ENCODE measurements around the gene LLGL2. TPM values are rescaled to one million over a fixed set of nuclear protein-coding genes. Genes with fewer than 3 reads are reported as not detected.
A peak's percentile ranks its signal among the peaks of the same experiment; 100 is the strongest.

Gene LLGL2
- total RNA-seq, 1 donor from 2014 or later: 14.8 TPM

GRCh38 chr17:75623386-75623785, 97.9 kb downstream of the LLGL2 start:
- Histone ChIP-seq H3K27ac (ENCODE audit: low read depth, low read length) (no peak overlapping the region), H3K9me3 (ENCODE audit: insufficient read depth, low read depth, low read length) (no peaks in the 10 kb centered on the region), H3K4me3 (ENCODE audit: insufficient read depth, low read depth, low read length) (no peak overlapping the region), H3K9ac (ENCODE audit: low read length) (no peak overlapping the region), H3K4me1 (ENCODE audit: insufficient read depth, low read length) (no peaks in the 10 kb centered on the region), H3K4me2 (ENCODE audit: low read length) (no peak overlapping the region), H3K36me3 (ENCODE audit: insufficient read depth, low read length) (no peaks in the 10 kb centered on the region), H3K27me3 (ENCODE audit: insufficient read depth, low read length) (no peaks in the 10 kb centered on the region), H3K79me2 (ENCODE audit: insufficient read depth, low read length) (no peaks in the 10 kb centered on the region), H2AFZ (ENCODE audit: low read depth, low read length) (no peak overlapping the region), H4K20me1 (ENCODE audit: insufficient read depth, low read length) (peaks cover 5% of the 10 kb centered on the region)
- H3K4me1 Mint-ChIP-seq (ENCODE audit: low read depth, unreplicated experiment): peaks cover 11% of the 10 kb centered on the region
- no peak for DNase-seq (ENCODE audit: low read depth)
- peaks cover 3% of the 10 kb centered on the region for H3K36me3 Mint-ChIP-seq (ENCODE audit: low read depth, unreplicated experiment)
- peaks cover 20% of the 10 kb centered on the region for H3K27me3 Mint-ChIP-seq (ENCODE audit: low read depth, unreplicated experiment)
- H3K9me3 Mint-ChIP-seq (ENCODE audit: unreplicated experiment): no peaks in the 10 kb centered on the region
- no peak for TF ChIP-seq EZH2 (IDR thresholded peaks at IDR 0.05; ENCODE audit: insufficient read depth, low read length)
- TF ChIP-seq CTCF (IDR thresholded peaks at IDR 0.05; ENCODE audit: insufficient read depth, low read depth, low read length): no peak
- H3K4me3 Mint-ChIP-seq (ENCODE audit: unreplicated experiment): no peak overlapping the region
- H3K27ac Mint-ChIP-seq (ENCODE audit: unreplicated experiment): peak overlapping the region; percentile 85
- no peak for FAIRE-seq

GRCh38 chr17:75624021-75624420, 98.5 kb downstream of the LLGL2 start:
- H3K4me2 ChIP-seq (ENCODE audit: low read length): no peak overlapping the region
- no peaks in the 10 kb centered on the region for H3K79me2 ChIP-seq (ENCODE audit: insufficient read depth, low read length)
- Mint-ChIP-seq H3K4me1 (ENCODE audit: low read depth, unreplicated experiment) (peaks cover 11% of the 10 kb centered on the region), H3K4me3 (ENCODE audit: unreplicated experiment) (no peak overlapping the region), H3K27me3 (ENCODE audit: low read depth, unreplicated experiment) (peaks cover 14% of the 10 kb centered on the region), H3K27ac (ENCODE audit: unreplicated experiment) (no peak overlapping the region), H3K9me3 (ENCODE audit: unreplicated experiment) (no peaks in the 10 kb centered on the region), H3K36me3 (ENCODE audit: low read depth, unreplicated experiment) (peaks cover 3% of the 10 kb centered on the region)
- no peak overlapping the region for H3K9ac ChIP-seq (ENCODE audit: low read length)
- DNase-seq (ENCODE audit: low read depth) (no peak), FAIRE-seq (no peak)
- H3K36me3 ChIP-seq (ENCODE audit: insufficient read depth, low read length): no peaks in the 10 kb centered on the region
- H3K9me3 ChIP-seq (ENCODE audit: insufficient read depth, low read depth, low read length): no peaks in the 10 kb centered on the region
- no peak overlapping the region for H3K27ac ChIP-seq (ENCODE audit: low read depth, low read length)
- no peak for TF ChIP-seq EZH2 (IDR thresholded peaks at IDR 0.05; ENCODE audit: insufficient read depth, low read length)
- no peak for TF ChIP-seq CTCF (IDR thresholded peaks at IDR 0.05; ENCODE audit: insufficient read depth, low read depth, low read length)
- peaks cover 5% of the 10 kb centered on the region for H4K20me1 ChIP-seq (ENCODE audit: insufficient read depth, low read length)
- H3K4me1 ChIP-seq (ENCODE audit: insufficient read depth, low read length): no peaks in the 10 kb centered on the region
- no peak overlapping the region for H2AFZ ChIP-seq (ENCODE audit: low read depth, low read length)
- no peak overlapping the region for H3K4me3 ChIP-seq (ENCODE audit: insufficient read depth, low read depth, low read length)
- no peaks in the 10 kb centered on the region for H3K27me3 ChIP-seq (ENCODE audit: insufficient read depth, low read length)

Small RNAs within 50 kb of the gene (microRNA-seq; reads per million reads assigned to microRNA genes)
- 2.2 reads per million for gene MIR6785

Other genes starting within 250 kb of the LLGL2 start
- gene SLC25A19, start 236.3 kb upstream of the LLGL2 start, total RNA-seq: 8.8 and 12.8 TPM in 2 replicates
- gene GRB2, start 120.0 kb upstream of the LLGL2 start, total RNA-seq: 152 and 168 TPM in 2 replicates
- 52.4 and 54.5 TPM in 2 replicates for gene TMEM94, start 69.1 kb upstream of the LLGL2 start, total RNA-seq
- 16.9 and 22.8 TPM in 2 replicates for gene CASKIN2, start 10.2 kb upstream of the LLGL2 start, total RNA-seq
- gene TSEN54, start 9.2 kb upstream of the LLGL2 start, total RNA-seq: 15.1 and 16.5 TPM in 2 replicates
- 3.5 and 6.2 TPM in 2 replicates for gene MYO15B, start 62.1 kb downstream of the LLGL2 start, total RNA-seq
- 0.07 TPM in 1 of 2 replicates, not detected in the other for gene SMIM5, start 107.7 kb downstream of the LLGL2 start, total RNA-seq
- gene RECQL5, start 141.5 kb downstream of the LLGL2 start, total RNA-seq: 24.6 and 25.9 TPM in 2 replicates
- gene SAP30BP, start 141.6 kb downstream of the LLGL2 start, total RNA-seq: 98.1 and 99.2 TPM in 2 replicates
- gene ITGB4, start 195.8 kb downstream of the LLGL2 start, total RNA-seq: 2.1 and 6.6 TPM in 2 replicates
- 22.6 and 31.1 TPM in 2 replicates for gene GALK1, start 239.5 kb downstream of the LLGL2 start, total RNA-seq

All from astrocyte (in vitro differentiated cells and primary cell).